HepG2 (cell line): ENCODE data around the gene RNF213.

Experiments used
- CTCF ChIP-seq: sonication (generic); formaldehyde crosslinking; IDR thresholded peaks from 2 replicates; pipeline ENCODE4 v1.5.0; 2020; ENCODE audit warnings: mild to moderate bottlenecking, missing genetic modification reagents, moderate library complexity
- NFYB ChIP-seq: sonication (generic); formaldehyde crosslinking; IDR thresholded peaks from 2 replicates; pipeline ENCODE4 v1.4.0; 2020; ENCODE audit warnings: missing genetic modification reagents
- POLR2A ChIP-seq, 2 experiments: IDR thresholded peaks; 2 replicates each; pipeline ENCODE4 v1.6.1; 2011; ENCODE audit warnings: low read depth in 2 of 2, low read length in 2 of 2, mild to moderate bottlenecking in 1 of 2, moderate library complexity in 1 of 2; ENCODE audit not compliant: insufficient read depth in 1 of 2
- REST ChIP-seq, 2 experiments: IDR thresholded peaks; 2 replicates each; pipeline ENCODE4 v1.6.1; 2011 to 2012; ENCODE audit warnings: low read length in 2 of 2, borderline replicate concordance in 1 of 2, low read depth in 1 of 2, mild to moderate bottlenecking in 1 of 2, moderate library complexity in 1 of 2
- RFX5 ChIP-seq: IDR thresholded peaks from 2 replicates; pipeline ENCODE4 v1.6.1; 2011; ENCODE audit warnings: low read depth, low read length, improper control_type of control experiment
- TBP ChIP-seq: sonication (generic); formaldehyde crosslinking; IDR thresholded peaks from 2 replicates; pipeline ENCODE4 v1.5.0; 2020; ENCODE audit warnings: missing genetic modification reagents
- TCF12 ChIP-seq, 2 experiments: fragments of 450-650 bp in 1 of 2; sonication (generic) in 1 of 2; formaldehyde crosslinking in 1 of 2; IDR thresholded peaks; 2 replicates each; pipeline versions ENCODE4 v1.6.1 to v1.8.0; 2017 to 2022; ENCODE audit warnings: antibody characterized with exemption in 1 of 2, mild to moderate bottlenecking in 1 of 2, missing genetic modification reagents in 1 of 2, moderate library complexity in 1 of 2
- ZNF512 ChIP-seq: sonication (generic); formaldehyde crosslinking; IDR thresholded peaks from 2 replicates; pipeline ENCODE4 v1.4.0; 2020; ENCODE audit warnings: mild to moderate bottlenecking, missing genetic modification reagents
- ZSCAN5A ChIP-seq: sonication (generic); formaldehyde crosslinking; IDR thresholded peaks from 2 replicates; pipeline ENCODE4 v1.8.0; 2022; ENCODE audit warnings: mild to moderate bottlenecking, missing genetic modification reagents, borderline replicate concordance

- TF ChIP-seq TCF12 (IDR thresholded peaks at IDR 0.05) (no peak), TCF12 (CRISPR knock-in tag; IDR thresholded peaks at IDR 0.05) (no peak), RFX5 (no peak), CTCF (no peak), ZSCAN5A (CRISPR knock-in tag) (no peak), ZNF512 (CRISPR knock-in tag) (no peak), NFYB (CRISPR knock-in tag) (no peak), POLR2A (IDR thresholded peaks at IDR 0.05; ENCODE audit: insufficient read depth in 1 of 2, low read depth in 2 of 2, low read length in 2 of 2) (no peak), TBP (no peak), REST (IDR thresholded peaks at IDR 0.05; ENCODE audit: borderline replicate concordance in 1 of 2, low read depth in 1 of 2, low read length in 2 of 2) (no peak)
Observed at GRCh38 chr17:80316927-80317705, 56.5 kb downstream of the RNF213 start.
